Measurements from ENCODE around the gene MEX3A. TPM values are rescaled to one million over a fixed set of nuclear protein-coding genes. Genes with fewer than 3 reads are reported as not detected.
A peak's percentile ranks its signal among the peaks of the same experiment; 100 is the strongest.

The MEX3A gene
- under 1 TPM; 0.56 to 0.96 (median 0.66) TPM for total RNA-seq

- TF ChIP-seq CTCF (IDR thresholded peaks at IDR 0.05), result no peak
- DNase-seq (ENCODE audit: low spot score) (no peak), ATAC-seq (ENCODE audit: low FRiP score) (peak; percentile 48)
Measured at GRCh38 chr1:156082309-156083091, at the start of gene MEX3A. Gene MEX3A (minus strand): TSS chr1:156082465. CDS start chr1:156081998, 467 bp downstream.

- DNase-seq (ENCODE audit: low spot score) (no peak), ATAC-seq (ENCODE audit: low FRiP score) (no peak)
- no peak for TF ChIP-seq CTCF (IDR thresholded peaks at IDR 0.05)
Measured at GRCh38 chr1:156130578-156130942, 48.3 kb upstream of the MEX3A start.

GRCh38 chr1:156129687-156130577 lies 47.7 kb upstream of the MEX3A start:
- ATAC-seq (ENCODE audit: low FRiP score), result peak; percentile 65
- TF ChIP-seq CTCF (IDR thresholded peaks at IDR 0.05), result peak in 2 of 3 donors; percentile 19 to 91
- peak; percentile 93 for DNase-seq (ENCODE audit: low spot score)

- ATAC-seq (ENCODE audit: low FRiP score), result no peak
- TF ChIP-seq CTCF (IDR thresholded peaks at IDR 0.05), result no peak
- no peak for DNase-seq (ENCODE audit: low spot score)
Measured at GRCh38 chr1:156128654-156129597, 46.7 kb upstream of the MEX3A start.

GRCh38 chr1:156128308-156128653 lies 46.0 kb upstream of the MEX3A start:
- DNase-seq (ENCODE audit: low spot score) (no peak), ATAC-seq (ENCODE audit: low FRiP score) (no peak)
- TF ChIP-seq CTCF (IDR thresholded peaks at IDR 0.05), result no peak

GRCh38 chr1:156126630-156127534 lies 44.6 kb upstream of the MEX3A start:
- no peak for DNase-seq (ENCODE audit: low spot score)
- no peak for TF ChIP-seq CTCF (IDR thresholded peaks at IDR 0.05)

More at GRCh38 chr1:156126630-156127534, 44.6 kb upstream of the MEX3A start:
- ATAC-seq (ENCODE audit: low FRiP score), result peak; percentile 6
